Neural cell (in vitro differentiated cells): ENCODE data around the gene NIP7. TPM values are rescaled to one million over a fixed set of nuclear protein-coding genes. Genes with fewer than 3 reads are reported as not detected.
A peak's percentile ranks its signal among the peaks of the same experiment; 100 is the strongest.

Experiments
- H2AFZ ChIP-seq: fragments of 200-600, 300-800 bp; sonication (generic), shearing (Covaris generic); 2 replicates; pipeline ENCODE4 v1.6.0; 2014; ENCODE audit warnings: low read depth, mild to moderate bottlenecking, antibody characterized with exemption, low read length, moderate library complexity
- H3F3A ChIP-seq: fragments of 200-600 bp; shearing (Covaris generic); 2 replicates; pipeline ENCODE4 v1.6.1; 2016; ENCODE audit warnings: mild to moderate bottlenecking, moderate library complexity, mixed read lengths, antibody characterized with exemption, low read length; ENCODE audit not compliant: insufficient read depth, poor library complexity, severe bottlenecking
- H3K27ac ChIP-seq: fragments of 200-600, 300-800 bp; sonication (generic), shearing (Covaris generic); 2 replicates; pipeline ENCODE4 v1.5.1; 2014; ENCODE audit warnings: mild to moderate bottlenecking, low read length, moderate library complexity
- H3K27me3 ChIP-seq: fragments of 300-800, 200-600 bp; sonication (generic), shearing (Covaris generic); 2 replicates; pipeline ENCODE4 v1.6.0; 2014; ENCODE audit warnings: mild to moderate bottlenecking, low read depth, low read length, moderate library complexity; ENCODE audit not compliant: insufficient read depth
- H3K36me3 ChIP-seq: fragments of 300-800, 200-600 bp; sonication (generic), shearing (Covaris generic); 2 replicates; pipeline ENCODE4 v1.5.1; 2014; ENCODE audit warnings: mild to moderate bottlenecking, antibody characterized with exemption, low read length, moderate library complexity; ENCODE audit not compliant: insufficient read depth
- H3K4me2 ChIP-seq: fragments of 300-800, 200-600 bp; sonication (generic), shearing (Covaris generic); 2 replicates; pipeline ENCODE4 v1.6.0; 2014; ENCODE audit warnings: mild to moderate bottlenecking, low read length
- H3K4me3 ChIP-seq: fragments of 300-800, 200-600 bp; sonication (generic), shearing (Covaris generic); 2 replicates; pipeline ENCODE4 v1.5.1; 2014; ENCODE audit warnings: mild to moderate bottlenecking, low read length, moderate library complexity
- H3K79me2 ChIP-seq: fragments of 200-600 bp; shearing (Covaris generic); replicated peaks from 2 replicates; pipeline ENCODE4 v1.6.0; 2014; ENCODE audit warnings: mild to moderate bottlenecking, low read length, moderate library complexity; ENCODE audit not compliant: insufficient read depth
- H3K9ac ChIP-seq: fragments of 300-800, 200-600 bp; sonication (generic), shearing (Covaris generic); 2 replicates; pipeline ENCODE4 v1.6.1; 2016; ENCODE audit warnings: mild to moderate bottlenecking, low read length, mixed read lengths
- H3K9me2 ChIP-seq: fragments of 200-600 bp; shearing (Covaris generic); 2 replicates; pipeline ENCODE4 v1.6.1; 2016; ENCODE audit warnings: mild to moderate bottlenecking, low read length, mixed read lengths; ENCODE audit not compliant: insufficient read depth
- H3K9me3 ChIP-seq: fragments of 200-600, 300-800 bp; sonication (generic), shearing (Covaris generic); 2 replicates; pipeline ENCODE4 v1.6.1; 2016; ENCODE audit warnings: mild to moderate bottlenecking, mixed run types, low read length, moderate library complexity, mixed read lengths
- H4K20me1 ChIP-seq: fragments of 200-600 bp; shearing (Covaris generic); 2 replicates; pipeline ENCODE4 v1.6.1; 2016; ENCODE audit warnings: mild to moderate bottlenecking, mixed run types; ENCODE audit not compliant: insufficient read depth
- EP300 ChIP-seq: fragments of 450-650 bp; conservative IDR thresholded peaks from 2 replicates; pipeline ENCODE4 v1.6.1; 2014; ENCODE audit warnings: antibody characterized with exemption, mild to moderate bottlenecking, moderate library complexity; ENCODE audit not compliant: poor library complexity, severe bottlenecking
- EZH2 ChIP-seq: fragments of 200-600, 300-800 bp; shearing (Covaris generic), sonication (generic); IDR thresholded peaks from 2 replicates; pipeline ENCODE4 v1.6.1; 2014; ENCODE audit warnings: antibody characterized with exemption, low read length, borderline replicate concordance, mild to moderate bottlenecking; ENCODE audit not compliant: insufficient read depth, poor library complexity, severe bottlenecking
- MXI1 ChIP-seq: fragments of 450-650 bp; conservative IDR thresholded peaks from 2 replicates; pipeline ENCODE4 v1.6.1; 2014; ENCODE audit warnings: antibody characterized with exemption, mild to moderate bottlenecking; ENCODE audit not compliant: poor library complexity, severe bottlenecking
- POLR2AphosphoS5 ChIP-seq: IDR thresholded peaks from 2 replicates; pipeline ENCODE4 v1.6.1; 2012
- RAD21 ChIP-seq: fragments of 450-650 bp; conservative IDR thresholded peaks from 2 replicates; pipeline ENCODE4 v1.6.1; 2014; ENCODE audit warnings: antibody characterized with exemption, mild to moderate bottlenecking, moderate library complexity
- SMC3 ChIP-seq: fragments of 450-650 bp; conservative IDR thresholded peaks from 2 replicates; pipeline ENCODE4 v1.6.1; 2014; ENCODE audit warnings: antibody characterized with exemption, mild to moderate bottlenecking, moderate library complexity; ENCODE audit not compliant: poor library complexity
- TAF1 ChIP-seq: IDR thresholded peaks from 2 replicates; pipeline ENCODE4 v1.6.1; 2012; ENCODE audit warnings: low read depth
- polyA plus RNA-seq: library from polyadenylated mRNA; depleted of rRNA; stranded (reverse); fragments of >200 nt; gene quantifications from 2 replicates; pipeline ENCODE4 v1.2.3, GENCODE V29; 2014
- TF ChIP-seq, protein P1 (sequence below): IDR thresholded peaks from 2 replicates; pipeline ENCODE4 v1.6.1; 2012; ENCODE audit warnings: borderline replicate concordance
- TF ChIP-seq, protein P2 (sequence below): fragments of 450-650 bp; IDR thresholded peaks from 2 replicates; pipeline ENCODE4 v1.5.1; 2014; ENCODE audit warnings: antibody characterized with exemption, mild to moderate bottlenecking, moderate library complexity; ENCODE audit not compliant: poor library complexity, severe bottlenecking

Gene NIP7
- polyA plus RNA-seq, 1 donor from 2014 or later, result 15.8 TPM

DNA sequence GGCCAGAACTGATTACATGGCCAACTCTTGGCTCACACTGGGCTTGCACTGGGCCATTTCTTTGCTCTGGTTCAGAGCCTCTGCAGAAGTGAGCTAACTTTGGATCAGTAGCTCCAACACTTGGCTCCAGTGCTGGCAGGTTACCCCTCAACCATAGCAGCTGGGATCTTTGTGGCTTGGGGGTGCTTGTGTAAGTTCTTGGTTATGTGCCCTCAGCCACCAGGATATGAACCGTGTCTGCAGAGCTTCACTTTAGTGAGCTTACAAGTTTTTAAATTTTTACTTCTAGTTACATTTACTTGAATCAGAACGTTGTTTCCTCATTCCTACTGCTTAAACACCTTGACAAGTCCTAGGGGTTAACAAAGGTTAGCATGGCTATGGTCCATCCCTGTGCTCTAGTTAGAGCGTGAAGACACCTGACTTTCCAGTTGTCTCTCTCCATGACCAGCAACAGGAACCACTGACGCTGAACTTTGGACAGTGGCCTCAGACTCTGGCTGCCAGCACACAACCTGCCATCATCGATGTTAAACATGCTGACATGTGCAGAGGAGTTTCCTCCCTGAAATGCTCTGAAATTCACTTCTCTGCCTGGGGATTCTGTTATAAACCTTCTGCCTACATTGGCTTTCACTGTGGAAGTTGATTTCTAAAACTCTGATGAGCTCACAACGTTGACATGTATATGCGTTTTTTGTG lies 13.2 kb upstream of the NIP7 start:
- Histone ChIP-seq H3K36me3 (peaks cover 9% of the 10 kb centered on the region), H3K4me3 (no peak overlapping the region), H3K79me2 (peaks cover 34% of the 10 kb centered on the region), H3K4me2 (no peak overlapping the region), H3K9me3 (no peaks in the 10 kb centered on the region), H3K27me3 (no peaks in the 10 kb centered on the region), H3K27ac (no peak overlapping the region), H4K20me1 (peaks cover 6% of the 10 kb centered on the region), H3F3A (no peaks in the 10 kb centered on the region), H3K9ac (no peak overlapping the region), H2AFZ (no peak overlapping the region), H3K9me2 (no peaks in the 10 kb centered on the region)
- no peak for TF ChIP-seq SMC3
- no peak for TF ChIP-seq RAD21
- no peak for TF ChIP-seq MXI1
- TF ChIP-seq, protein P1, sequence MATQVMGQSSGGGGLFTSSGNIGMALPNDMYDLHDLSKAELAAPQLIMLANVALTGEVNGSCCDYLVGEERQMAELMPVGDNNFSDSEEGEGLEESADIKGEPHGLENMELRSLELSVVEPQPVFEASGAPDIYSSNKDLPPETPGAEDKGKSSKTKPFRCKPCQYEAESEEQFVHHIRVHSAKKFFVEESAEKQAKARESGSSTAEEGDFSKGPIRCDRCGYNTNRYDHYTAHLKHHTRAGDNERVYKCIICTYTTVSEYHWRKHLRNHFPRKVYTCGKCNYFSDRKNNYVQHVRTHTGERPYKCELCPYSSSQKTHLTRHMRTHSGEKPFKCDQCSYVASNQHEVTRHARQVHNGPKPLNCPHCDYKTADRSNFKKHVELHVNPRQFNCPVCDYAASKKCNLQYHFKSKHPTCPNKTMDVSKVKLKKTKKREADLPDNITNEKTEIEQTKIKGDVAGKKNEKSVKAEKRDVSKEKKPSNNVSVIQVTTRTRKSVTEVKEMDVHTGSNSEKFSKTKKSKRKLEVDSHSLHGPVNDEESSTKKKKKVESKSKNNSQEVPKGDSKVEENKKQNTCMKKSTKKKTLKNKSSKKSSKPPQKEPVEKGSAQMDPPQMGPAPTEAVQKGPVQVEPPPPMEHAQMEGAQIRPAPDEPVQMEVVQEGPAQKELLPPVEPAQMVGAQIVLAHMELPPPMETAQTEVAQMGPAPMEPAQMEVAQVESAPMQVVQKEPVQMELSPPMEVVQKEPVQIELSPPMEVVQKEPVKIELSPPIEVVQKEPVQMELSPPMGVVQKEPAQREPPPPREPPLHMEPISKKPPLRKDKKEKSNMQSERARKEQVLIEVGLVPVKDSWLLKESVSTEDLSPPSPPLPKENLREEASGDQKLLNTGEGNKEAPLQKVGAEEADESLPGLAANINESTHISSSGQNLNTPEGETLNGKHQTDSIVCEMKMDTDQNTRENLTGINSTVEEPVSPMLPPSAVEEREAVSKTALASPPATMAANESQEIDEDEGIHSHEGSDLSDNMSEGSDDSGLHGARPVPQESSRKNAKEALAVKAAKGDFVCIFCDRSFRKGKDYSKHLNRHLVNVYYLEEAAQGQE, result no peak
- no peak for TF ChIP-seq POLR2AphosphoS5
- TF ChIP-seq TAF1, result no peak
- no peak for TF ChIP-seq EZH2
- TF ChIP-seq, protein P2, sequence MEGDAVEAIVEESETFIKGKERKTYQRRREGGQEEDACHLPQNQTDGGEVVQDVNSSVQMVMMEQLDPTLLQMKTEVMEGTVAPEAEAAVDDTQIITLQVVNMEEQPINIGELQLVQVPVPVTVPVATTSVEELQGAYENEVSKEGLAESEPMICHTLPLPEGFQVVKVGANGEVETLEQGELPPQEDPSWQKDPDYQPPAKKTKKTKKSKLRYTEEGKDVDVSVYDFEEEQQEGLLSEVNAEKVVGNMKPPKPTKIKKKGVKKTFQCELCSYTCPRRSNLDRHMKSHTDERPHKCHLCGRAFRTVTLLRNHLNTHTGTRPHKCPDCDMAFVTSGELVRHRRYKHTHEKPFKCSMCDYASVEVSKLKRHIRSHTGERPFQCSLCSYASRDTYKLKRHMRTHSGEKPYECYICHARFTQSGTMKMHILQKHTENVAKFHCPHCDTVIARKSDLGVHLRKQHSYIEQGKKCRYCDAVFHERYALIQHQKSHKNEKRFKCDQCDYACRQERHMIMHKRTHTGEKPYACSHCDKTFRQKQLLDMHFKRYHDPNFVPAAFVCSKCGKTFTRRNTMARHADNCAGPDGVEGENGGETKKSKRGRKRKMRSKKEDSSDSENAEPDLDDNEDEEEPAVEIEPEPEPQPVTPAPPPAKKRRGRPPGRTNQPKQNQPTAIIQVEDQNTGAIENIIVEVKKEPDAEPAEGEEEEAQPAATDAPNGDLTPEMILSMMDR, result no peak
- TF ChIP-seq EP300, result no peak

DNA sequence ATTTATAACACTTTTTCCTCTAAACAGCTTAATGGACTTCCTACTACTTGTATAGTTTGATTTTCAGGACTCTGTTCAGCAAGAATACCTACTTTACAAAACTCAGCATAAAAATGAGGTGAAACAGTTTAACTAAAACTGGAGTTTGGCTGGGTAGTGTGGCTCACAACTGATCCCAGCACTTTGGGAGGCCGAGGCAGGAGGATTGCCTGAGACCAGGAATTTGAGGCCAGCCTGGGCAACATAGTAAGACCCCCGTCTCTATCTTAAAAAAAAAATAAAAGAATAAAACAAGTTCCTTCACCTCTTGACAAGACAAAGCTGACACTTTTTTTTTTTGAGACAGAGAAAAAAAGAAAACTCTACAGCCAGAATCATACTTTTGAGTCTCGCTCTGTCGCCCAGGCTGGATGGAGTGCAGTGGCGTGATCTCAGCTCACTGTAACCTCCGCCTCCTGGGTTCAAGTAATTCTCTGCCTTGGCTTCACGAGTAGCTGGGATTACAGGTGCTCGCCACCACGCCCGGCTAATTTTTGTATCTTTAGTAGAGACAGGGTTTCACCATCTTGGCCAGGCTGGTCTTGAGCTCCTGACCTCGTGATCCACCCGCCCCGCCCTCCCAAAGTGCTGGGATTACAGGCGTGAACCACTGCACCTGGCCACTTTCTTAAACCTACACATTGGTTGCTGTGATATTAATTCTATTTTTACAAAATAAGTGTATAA lies 11.8 kb upstream of the NIP7 start:
- no peaks in the 10 kb centered on the region for H3K9me3 ChIP-seq
- no peak for TF ChIP-seq MXI1
- no peak for TF ChIP-seq SMC3
- TF ChIP-seq, protein P1, result no peak
- no peak for TF ChIP-seq POLR2AphosphoS5
- TF ChIP-seq TAF1, result no peak
- TF ChIP-seq RAD21, result no peak
- no peak for TF ChIP-seq EZH2
- TF ChIP-seq, protein P2, result no peak
- TF ChIP-seq EP300, result no peak
- H4K20me1 ChIP-seq, result peaks cover 6% of the 10 kb centered on the region
- H3F3A ChIP-seq, result no peaks in the 10 kb centered on the region
- peaks cover 34% of the 10 kb centered on the region for H3K79me2 ChIP-seq
- no peaks in the 10 kb centered on the region for H3K9me2 ChIP-seq
- no peak overlapping the region for H3K9ac ChIP-seq
- no peak overlapping the region for H2AFZ ChIP-seq
- peaks cover 9% of the 10 kb centered on the region for H3K36me3 ChIP-seq
- H3K4me3 ChIP-seq, result peak overlapping the region; percentile 80
- no peak overlapping the region for H3K27ac ChIP-seq
- H3K4me2 ChIP-seq, result no peak overlapping the region
- no peaks in the 10 kb centered on the region for H3K27me3 ChIP-seq
